Bronchial epithelial cell (primary cell): ENCODE results near the gene DPEP1. TPM values are rescaled to one million over a fixed set of nuclear protein-coding genes. Genes with fewer than 3 reads are reported as not detected.

Source experiments
- DNase-seq: peaks from one replicate; pipeline ENCODE4 v3.0.0-alpha.2; 2010; ENCODE audit warnings: low read depth
- FAIRE-seq: peaks from 2 replicates; lab custom pipeline; 2011; peaks lifted over from hg19 to GRCh38; lab: Jason Lieb, UNC
- H3K27me3 ChIP-seq: 2 replicates; pipeline ENCODE4 v1.5.1; 2011; ENCODE audit warnings: low read length; ENCODE audit not compliant: control insufficient read depth, insufficient read depth
- H3K36me3 ChIP-seq: 2 replicates; pipeline ENCODE4 v1.5.1; 2011; ENCODE audit warnings: low read length; ENCODE audit not compliant: control insufficient read depth, insufficient read depth
- H3K4me3 ChIP-seq: 2 replicates; pipeline ENCODE4 v1.5.1; 2011; ENCODE audit warnings: mild to moderate bottlenecking, low read depth, low read length, control low read depth
- CTCF ChIP-seq: IDR thresholded peaks from 2 replicates; pipeline ENCODE4 v1.5.1; 2011; ENCODE audit warnings: mild to moderate bottlenecking, moderate library complexity, low read length, control low read depth, inconsistent platforms; ENCODE audit not compliant: insufficient read depth, severe bottlenecking
- total RNA-seq: library from RNA; depleted of rRNA; stranded (reverse); fragments of >200 nt; gene quantifications from 2 replicates; pipeline ENCODE4 v1.2.1, GENCODE V29; 2014

DPEP1 gene
- total RNA-seq, 1 donor from 2014 or later = 0.26 TPM

- Histone ChIP-seq H3K36me3 (no peaks in the 10 kb centered on the region), H3K27me3 (peaks cover 2% of the 10 kb centered on the region), H3K4me3 (no peak overlapping the region)
- FAIRE-seq = no peak
- DNase-seq = no peak
- no peak for TF ChIP-seq CTCF
Measured at GRCh38 chr16:89636663-89637062, 23.2 kb downstream of the DPEP1 start.

- TF ChIP-seq CTCF = no peak
- no peak for DNase-seq
- no peak for FAIRE-seq
- Histone ChIP-seq H3K27me3 (peaks cover 2% of the 10 kb centered on the region), H3K4me3 (no peak overlapping the region), H3K36me3 (no peaks in the 10 kb centered on the region)
Measured at GRCh38 chr16:89637379-89637778, 23.9 kb downstream of the DPEP1 start.

- H3K36me3 ChIP-seq = no peaks in the 10 kb centered on the region
- no peak for DNase-seq
- TF ChIP-seq CTCF = no peak
- no peaks in the 10 kb centered on the region for H3K27me3 ChIP-seq
- H3K4me3 ChIP-seq = no peak overlapping the region
- FAIRE-seq = no peak
Measured at GRCh38 chr16:89638455-89638854, 25.0 kb downstream of the DPEP1 start.

- Histone ChIP-seq H3K4me3 (no peak overlapping the region), H3K36me3 (no peaks in the 10 kb centered on the region), H3K27me3 (no peaks in the 10 kb centered on the region)
- no peak for TF ChIP-seq CTCF
- DNase-seq (no peak), FAIRE-seq (no peak)
Measured at GRCh38 chr16:89639385-89639784, 25.9 kb downstream of the DPEP1 start.

GRCh38 chr16:89641458-89642119, 28.1 kb downstream of the DPEP1 start:
- Histone ChIP-seq H3K4me3 (no peak overlapping the region), H3K27me3 (no peaks in the 10 kb centered on the region), H3K36me3 (peaks cover 11% of the 10 kb centered on the region)
- FAIRE-seq (no peak), DNase-seq (no peak)
- no peak for TF ChIP-seq CTCF

GRCh38 chr16:89642574-89642973, 29.1 kb downstream of the DPEP1 start:
- no peak for FAIRE-seq
- no peak for TF ChIP-seq CTCF
- H3K4me3 ChIP-seq = no peak overlapping the region

More at GRCh38 chr16:89642574-89642973, 29.1 kb downstream of the DPEP1 start:
- Histone ChIP-seq H3K27me3 (no peaks in the 10 kb centered on the region), H3K36me3 (peaks cover 17% of the 10 kb centered on the region)
- DNase-seq = no peak
